ENCODE data around the gene LTC4S.
"Not testable (repeated sequence)": the region's sequence is repeated elsewhere in the genome, so short reads cannot be mapped to it uniquely, and the experiment has no call there.

Gene LTC4S

DNA sequence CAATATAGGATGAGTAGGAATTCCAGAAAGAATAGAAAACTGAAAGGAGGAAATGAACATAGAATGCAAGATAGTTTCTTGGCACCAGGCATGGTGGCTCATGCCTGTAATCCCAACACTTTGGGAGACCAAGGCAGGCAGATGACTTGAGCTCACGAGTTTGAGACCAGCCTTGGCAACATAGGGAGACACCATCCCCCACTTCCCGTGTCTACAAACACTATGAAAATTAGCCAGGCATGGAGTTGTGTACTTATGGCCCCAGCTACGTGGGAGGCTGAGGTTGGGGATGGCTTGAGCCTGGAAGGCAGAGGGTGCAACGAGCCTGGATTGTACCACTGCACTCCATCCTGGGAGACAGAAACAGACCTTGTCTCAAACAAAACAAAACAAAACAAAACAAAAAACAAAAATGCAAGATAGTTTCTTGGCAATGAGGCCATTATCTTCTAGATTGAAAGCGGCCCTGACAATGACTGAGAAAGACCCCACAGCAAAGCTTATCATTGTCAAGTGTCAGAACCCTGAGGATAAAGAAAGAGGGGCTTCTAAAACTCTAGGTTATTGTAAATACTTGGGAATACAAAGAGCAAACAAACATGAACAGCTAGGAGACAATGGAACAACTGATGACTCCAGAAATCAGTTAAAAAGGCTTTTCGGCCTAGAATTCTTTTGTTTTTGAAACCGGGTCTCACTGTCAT lies 36.1 kb downstream of the LTC4S start:
- no peak for DNase-seq

GRCh38 chr5:179830818-179831468 lies 37.2 kb downstream of the LTC4S start:
- no peak for DNase-seq

DNA sequence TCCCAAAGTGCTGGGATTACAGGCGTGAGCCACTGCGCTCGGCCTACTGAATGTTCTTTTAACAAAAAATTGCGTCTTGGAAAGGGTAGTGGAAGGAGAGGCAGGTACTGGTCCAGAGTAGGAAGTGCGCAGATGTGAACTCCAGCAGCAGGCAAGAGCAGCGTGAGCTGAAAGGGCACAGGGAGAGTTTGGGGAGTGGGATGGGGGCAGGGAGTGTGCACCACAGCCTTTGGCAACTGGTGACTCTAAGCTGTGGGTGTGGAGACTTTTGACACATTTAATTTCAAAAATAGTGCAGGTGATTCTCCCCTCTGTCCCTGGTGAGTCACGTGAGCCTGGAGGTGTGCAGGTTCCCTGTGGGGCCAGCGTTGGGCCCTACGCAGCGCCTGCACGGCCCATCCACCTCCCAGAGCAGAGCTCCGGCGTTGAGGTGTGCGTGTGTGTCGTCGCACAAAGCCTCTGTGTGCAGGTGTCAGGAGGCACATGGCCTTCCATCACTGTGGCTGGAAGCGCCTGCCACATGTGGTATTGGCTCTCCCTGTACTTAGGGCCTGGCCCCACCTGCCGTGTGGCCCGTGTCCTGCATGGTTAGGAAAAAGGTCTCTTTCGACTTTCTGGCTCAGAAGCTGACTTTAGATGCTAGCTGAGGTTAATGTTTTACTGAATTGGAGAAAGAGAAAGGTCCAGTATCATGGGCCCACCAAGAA lies 38.4 kb downstream of the LTC4S start:
- no peak for DNase-seq

DNA sequence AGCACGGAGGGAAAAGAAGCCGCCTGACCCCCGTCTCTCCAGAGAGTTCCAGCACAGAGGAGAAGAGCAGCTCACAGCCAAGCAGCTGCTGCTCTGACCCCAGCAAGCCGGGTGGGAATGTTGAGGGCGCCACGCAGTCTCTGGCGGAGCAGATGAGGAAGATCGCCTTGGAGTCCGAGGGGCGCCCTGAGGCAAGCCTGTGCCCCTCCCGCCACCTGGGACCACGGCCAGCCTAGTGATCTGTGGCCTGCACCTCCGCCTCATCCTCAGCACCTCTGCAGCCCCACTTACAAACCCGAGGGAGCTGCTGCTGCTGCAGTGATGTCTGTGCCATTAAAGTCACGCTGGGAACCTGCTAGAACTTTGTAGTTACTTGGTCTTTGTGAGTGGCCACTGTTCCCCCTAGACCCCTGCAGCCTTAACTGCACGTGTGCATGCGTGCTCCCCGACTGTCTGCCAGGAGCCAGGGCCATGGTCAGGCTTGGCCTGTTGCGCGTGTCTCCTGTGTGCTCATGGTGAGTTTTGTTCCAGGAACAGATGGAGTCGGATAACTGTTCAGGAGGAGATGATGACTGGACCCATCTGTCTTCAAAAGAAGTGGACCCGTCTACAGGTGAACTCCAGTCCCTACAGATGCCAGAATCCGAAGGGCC lies 39.4 kb downstream of the LTC4S start:
- DNase-seq: no peak

- no peak for DNase-seq
Measured at GRCh38 chr5:179833709-179834070, 39.9 kb downstream of the LTC4S start.

DNA sequence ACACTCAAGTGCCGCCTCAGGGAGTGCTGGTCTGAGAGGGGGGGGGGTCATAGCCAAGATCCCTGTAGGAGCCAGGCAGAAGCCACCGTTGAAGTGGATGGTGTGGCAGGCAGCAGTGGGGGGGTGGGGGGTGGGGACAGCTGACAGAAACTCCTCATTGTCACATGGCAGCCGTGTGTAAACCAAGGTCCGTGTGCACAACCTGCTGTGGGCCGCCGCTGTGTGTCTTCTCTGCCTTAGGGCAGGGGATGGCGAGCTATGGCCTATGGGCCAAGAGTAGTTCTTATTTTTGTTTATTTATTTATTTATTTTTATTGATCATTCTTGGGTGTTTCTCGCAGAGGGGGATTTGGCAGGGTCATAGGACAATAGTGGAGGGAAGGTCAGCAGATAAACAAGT lies 40.3 kb downstream of the LTC4S start:
- DNase-seq: no peak

- not testable (repeated sequence) for DNase-seq
Measured at GRCh38 chr5:179834871-179835270, 41.1 kb downstream of the LTC4S start.

- DNase-seq: no peak
Measured at GRCh38 chr5:179836225-179837019, 42.6 kb downstream of the LTC4S start.

- no peak for DNase-seq
Measured at GRCh38 chr5:179837076-179838011, 43.6 kb downstream of the LTC4S start.

DNA sequence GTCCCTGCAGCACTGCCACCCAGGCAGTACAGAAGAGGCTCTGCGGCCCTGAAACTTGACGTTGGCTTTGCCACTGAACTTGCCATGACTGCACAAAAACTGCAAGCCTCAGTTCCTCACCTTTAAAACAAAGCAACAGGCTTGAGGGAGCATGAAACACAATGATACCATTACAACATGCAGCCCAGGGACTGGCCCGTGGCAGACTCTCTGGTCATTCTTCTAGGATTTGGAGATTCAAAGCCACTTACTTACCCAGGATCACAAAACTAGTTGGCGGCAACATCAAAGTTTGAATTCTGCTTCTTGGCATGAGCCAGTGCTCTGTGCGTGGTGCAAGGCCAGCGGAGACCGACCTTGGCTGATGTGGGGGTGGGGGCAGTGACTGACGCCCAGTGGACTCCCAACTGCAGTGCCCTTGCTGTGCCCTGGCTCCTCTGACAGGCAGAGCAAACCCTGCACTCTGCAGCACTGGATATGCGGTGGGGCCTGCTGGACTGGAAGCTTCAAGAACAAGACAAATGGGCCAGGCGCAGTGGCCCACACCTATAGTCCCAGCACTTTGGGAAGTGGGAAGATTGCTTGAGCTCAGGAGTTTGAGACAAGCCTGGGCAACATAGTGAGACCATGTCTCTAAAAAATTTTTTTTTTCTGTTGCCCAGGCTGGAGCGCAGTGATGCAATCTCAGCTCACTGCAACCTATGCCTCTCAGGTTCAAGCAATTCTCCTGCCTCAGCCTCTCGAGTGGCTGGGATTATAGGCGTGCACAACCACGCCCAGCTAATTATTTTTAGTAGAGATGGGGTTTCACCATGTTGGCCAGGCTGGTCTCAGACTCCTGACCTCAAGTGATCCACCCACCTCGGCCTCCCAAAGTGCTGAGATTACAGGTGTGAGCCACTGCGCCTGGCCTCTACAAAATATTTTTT lies 45.8 kb downstream of the LTC4S start:
- DNase-seq: no peak

- no peak for DNase-seq
Measured at GRCh38 chr5:179840321-179840720, 46.5 kb downstream of the LTC4S start.

- DNase-seq: no peak
Measured at GRCh38 chr5:179840766-179841165, 47.0 kb downstream of the LTC4S start.

- no peak for DNase-seq
Measured at GRCh38 chr5:179841621-179842020, 47.8 kb downstream of the LTC4S start.

All from NCI-H1436 treated with DMSO at 0.1 percent for 48 hours (cell line).